IMR-90 (cell line): ENCODE measurements around the gene WDR37.

Experiments used
- CHD1 ChIP-seq: IDR thresholded peaks from 2 replicates; pipeline ENCODE4 v1.6.1; 2012; ENCODE audit warnings: low read depth, low read length, improper control_type of control experiment
- NFE2L2 ChIP-seq: fragments of 150-350 bp; IDR thresholded peaks from 2 replicates; pipeline ENCODE4 v1.6.1; 2016; ENCODE audit warnings: low read depth, mild to moderate bottlenecking, low read length
- POLR2A ChIP-seq: IDR thresholded peaks from 2 replicates; pipeline ENCODE4 v1.6.1; 2012; ENCODE audit warnings: mild to moderate bottlenecking, low read depth, low read length
- RCOR1 ChIP-seq: IDR thresholded peaks from 2 replicates; pipeline ENCODE4 v1.6.1; 2012; ENCODE audit warnings: mild to moderate bottlenecking, low read length, improper control_type of control experiment; ENCODE audit not compliant: insufficient replicate concordance
- TF ChIP-seq, protein P1 (sequence below): conservative IDR thresholded peaks from 2 replicates; pipeline ENCODE4 v1.5.1; 2012; ENCODE audit warnings: mild to moderate bottlenecking, low read depth, low read length, improper control_type of control experiment
- TF ChIP-seq, protein P2 (sequence below): fragments of 150-350 bp; IDR thresholded peaks from 2 replicates; pipeline ENCODE4 v1.6.1; 2017; ENCODE audit warnings: mild to moderate bottlenecking, antibody characterized with exemption, low read length, low read depth
- TF ChIP-seq, protein P3 (sequence below): fragments of 150-350 bp; IDR thresholded peaks from 2 replicates; pipeline ENCODE4 v1.6.1; 2016; ENCODE audit warnings: low read depth, mild to moderate bottlenecking, low read length, moderate library complexity, borderline replicate concordance

DNA sequence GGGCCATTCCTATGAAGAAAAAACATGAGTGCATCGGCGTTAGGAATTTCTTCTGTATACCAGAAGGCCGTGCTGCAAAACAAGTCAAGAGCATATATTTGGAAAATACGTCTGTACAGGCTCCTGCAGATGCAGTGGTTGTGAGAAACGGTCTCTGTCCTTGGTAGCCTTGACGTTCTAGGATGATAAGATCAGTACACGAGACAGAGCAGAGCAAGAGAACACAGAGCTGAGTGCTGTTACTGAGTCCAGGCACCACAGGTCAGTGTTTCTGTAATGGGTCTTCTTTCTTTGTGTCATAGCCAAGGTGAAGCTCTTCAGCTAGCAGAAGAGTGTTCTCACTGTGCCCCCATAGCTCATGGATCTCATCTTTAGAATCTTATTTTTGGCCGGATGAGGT lies 62.8 kb downstream of the WDR37 start:
- no peak for TF ChIP-seq POLR2A
- TF ChIP-seq, protein P1, sequence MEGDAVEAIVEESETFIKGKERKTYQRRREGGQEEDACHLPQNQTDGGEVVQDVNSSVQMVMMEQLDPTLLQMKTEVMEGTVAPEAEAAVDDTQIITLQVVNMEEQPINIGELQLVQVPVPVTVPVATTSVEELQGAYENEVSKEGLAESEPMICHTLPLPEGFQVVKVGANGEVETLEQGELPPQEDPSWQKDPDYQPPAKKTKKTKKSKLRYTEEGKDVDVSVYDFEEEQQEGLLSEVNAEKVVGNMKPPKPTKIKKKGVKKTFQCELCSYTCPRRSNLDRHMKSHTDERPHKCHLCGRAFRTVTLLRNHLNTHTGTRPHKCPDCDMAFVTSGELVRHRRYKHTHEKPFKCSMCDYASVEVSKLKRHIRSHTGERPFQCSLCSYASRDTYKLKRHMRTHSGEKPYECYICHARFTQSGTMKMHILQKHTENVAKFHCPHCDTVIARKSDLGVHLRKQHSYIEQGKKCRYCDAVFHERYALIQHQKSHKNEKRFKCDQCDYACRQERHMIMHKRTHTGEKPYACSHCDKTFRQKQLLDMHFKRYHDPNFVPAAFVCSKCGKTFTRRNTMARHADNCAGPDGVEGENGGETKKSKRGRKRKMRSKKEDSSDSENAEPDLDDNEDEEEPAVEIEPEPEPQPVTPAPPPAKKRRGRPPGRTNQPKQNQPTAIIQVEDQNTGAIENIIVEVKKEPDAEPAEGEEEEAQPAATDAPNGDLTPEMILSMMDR, result no peak
- TF ChIP-seq CHD1, result no peak
- no peak for TF ChIP-seq RCOR1
- no peak for TF ChIP-seq NFE2L2
- TF ChIP-seq, protein P2, sequence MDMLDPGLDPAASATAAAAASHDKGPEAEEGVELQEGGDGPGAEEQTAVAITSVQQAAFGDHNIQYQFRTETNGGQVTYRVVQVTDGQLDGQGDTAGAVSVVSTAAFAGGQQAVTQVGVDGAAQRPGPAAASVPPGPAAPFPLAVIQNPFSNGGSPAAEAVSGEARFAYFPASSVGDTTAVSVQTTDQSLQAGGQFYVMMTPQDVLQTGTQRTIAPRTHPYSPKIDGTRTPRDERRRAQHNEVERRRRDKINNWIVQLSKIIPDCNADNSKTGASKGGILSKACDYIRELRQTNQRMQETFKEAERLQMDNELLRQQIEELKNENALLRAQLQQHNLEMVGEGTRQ, result no peak
- TF ChIP-seq, protein P3, sequence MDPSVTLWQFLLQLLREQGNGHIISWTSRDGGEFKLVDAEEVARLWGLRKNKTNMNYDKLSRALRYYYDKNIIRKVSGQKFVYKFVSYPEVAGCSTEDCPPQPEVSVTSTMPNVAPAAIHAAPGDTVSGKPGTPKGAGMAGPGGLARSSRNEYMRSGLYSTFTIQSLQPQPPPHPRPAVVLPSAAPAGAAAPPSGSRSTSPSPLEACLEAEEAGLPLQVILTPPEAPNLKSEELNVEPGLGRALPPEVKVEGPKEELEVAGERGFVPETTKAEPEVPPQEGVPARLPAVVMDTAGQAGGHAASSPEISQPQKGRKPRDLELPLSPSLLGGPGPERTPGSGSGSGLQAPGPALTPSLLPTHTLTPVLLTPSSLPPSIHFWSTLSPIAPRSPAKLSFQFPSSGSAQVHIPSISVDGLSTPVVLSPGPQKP, result no peak
